ENCODE results near the gene ELANE.

DNA sequence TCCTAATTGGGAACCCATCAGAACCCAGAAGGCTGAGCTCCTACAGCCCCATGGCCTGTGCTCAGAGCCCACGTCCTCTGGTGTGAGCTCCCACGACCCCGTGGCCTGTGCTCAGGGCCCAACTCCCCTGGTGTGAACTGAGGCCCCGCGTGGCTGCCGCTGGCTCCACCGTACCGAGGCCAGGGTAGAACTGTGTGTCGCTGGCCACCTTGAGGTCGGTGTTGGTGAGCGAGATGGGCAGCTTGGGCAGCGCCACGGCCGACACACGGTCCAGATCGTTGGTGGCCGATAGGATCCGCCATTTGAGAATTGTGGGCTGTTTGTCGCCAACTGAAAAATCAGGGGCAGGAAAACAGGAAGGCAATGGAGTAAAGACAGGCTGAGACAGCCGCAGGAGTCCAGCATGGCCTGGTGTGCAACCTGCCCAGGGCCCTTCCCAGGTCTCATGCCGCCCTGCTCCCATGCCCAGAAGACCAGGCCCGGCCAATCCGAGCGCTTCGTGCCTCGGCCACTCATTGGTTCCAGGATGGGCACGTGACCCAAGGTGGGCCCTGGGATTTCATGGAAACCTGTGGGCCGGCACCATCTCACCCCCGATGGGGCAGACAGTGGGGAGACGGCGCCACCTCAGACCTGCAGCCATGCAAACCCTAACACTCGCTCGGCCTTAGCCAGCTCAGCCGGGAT is 29.4 kb downstream of the ELANE start:
- TF ChIP-seq CTCF (IDR thresholded peaks at IDR 0.05) (no peak), POLR2A (IDR thresholded peaks at IDR 0.05) (no peak)

Data from thyroid gland (tissue), 4 donors.